ENCODE measurements around the gene LRRK1.

The LRRK1 gene

DNA sequence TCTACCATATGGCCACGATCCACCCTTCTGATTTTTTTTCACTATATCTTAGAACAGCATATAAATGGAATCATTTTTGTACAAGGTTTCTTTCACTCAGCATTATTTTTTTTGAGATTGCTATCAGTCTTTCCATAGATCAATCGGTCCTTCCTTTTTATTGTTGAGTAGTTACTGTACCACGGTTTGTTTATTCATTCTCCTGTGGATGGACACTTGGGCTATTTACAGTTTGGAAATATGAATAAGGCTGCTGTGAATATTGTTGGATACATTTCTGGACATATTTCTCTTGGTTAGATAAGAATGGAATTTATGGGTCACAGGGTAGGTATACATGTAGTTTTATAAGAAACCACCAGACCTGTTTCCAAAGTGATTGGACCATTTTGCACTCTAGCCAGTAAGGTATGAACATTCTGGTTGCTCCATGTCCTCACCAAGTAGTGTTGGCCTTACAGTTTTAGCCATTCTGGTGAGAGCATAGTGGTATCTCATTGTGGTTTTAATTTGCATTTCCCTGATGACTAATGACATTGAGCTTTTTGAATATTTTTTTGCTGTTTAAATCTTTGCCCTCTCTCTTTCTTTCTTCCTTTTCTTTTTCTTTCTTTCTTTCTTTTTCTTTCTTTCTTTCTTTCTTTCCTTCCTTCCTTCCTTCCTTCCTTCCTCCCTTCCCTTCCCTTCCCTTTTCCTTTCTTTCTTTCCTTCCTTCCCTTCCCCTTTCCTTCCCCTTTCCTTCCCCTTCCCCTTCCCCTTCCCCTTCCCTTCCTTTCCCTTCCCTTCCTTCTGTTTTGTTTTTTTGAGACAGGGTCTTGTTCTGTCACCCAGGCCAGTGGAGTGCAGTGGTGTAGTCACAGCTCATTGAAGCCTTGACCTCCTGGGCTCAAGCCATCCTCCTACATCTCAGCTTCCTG, 49.2 kb downstream of the LRRK1 start:
- no peaks in the 10 kb centered on the region for H3K9me3 ChIP-seq (ENCODE audit: insufficient read depth, low read length)
- H2AFZ ChIP-seq (ENCODE audit: low read depth, low read length) = no peak overlapping the region
- H3K4me1 ChIP-seq (ENCODE audit: low read length) = peaks cover 27% of the 10 kb centered on the region
- H3K27ac ChIP-seq (ENCODE audit: low read length) = no peak overlapping the region
- H3K36me3 ChIP-seq (replicated peaks; ENCODE audit: low read depth, low read length) = peaks cover 24% of the 10 kb centered on the region
- H3K27me3 ChIP-seq (ENCODE audit: low read depth, low read length) = no peaks in the 10 kb centered on the region
- H3K4me3 ChIP-seq (ENCODE audit: low read length) = no peak overlapping the region
- TF ChIP-seq, protein P1, sequence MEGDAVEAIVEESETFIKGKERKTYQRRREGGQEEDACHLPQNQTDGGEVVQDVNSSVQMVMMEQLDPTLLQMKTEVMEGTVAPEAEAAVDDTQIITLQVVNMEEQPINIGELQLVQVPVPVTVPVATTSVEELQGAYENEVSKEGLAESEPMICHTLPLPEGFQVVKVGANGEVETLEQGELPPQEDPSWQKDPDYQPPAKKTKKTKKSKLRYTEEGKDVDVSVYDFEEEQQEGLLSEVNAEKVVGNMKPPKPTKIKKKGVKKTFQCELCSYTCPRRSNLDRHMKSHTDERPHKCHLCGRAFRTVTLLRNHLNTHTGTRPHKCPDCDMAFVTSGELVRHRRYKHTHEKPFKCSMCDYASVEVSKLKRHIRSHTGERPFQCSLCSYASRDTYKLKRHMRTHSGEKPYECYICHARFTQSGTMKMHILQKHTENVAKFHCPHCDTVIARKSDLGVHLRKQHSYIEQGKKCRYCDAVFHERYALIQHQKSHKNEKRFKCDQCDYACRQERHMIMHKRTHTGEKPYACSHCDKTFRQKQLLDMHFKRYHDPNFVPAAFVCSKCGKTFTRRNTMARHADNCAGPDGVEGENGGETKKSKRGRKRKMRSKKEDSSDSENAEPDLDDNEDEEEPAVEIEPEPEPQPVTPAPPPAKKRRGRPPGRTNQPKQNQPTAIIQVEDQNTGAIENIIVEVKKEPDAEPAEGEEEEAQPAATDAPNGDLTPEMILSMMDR (IDR thresholded peaks at IDR 0.05; ENCODE audit: low read depth, low read length) = no peak
- no peak for TF ChIP-seq EZH2phosphoT487 (IDR thresholded peaks at IDR 0.05; ENCODE audit: low read depth)
- H3K9ac ChIP-seq (ENCODE audit: low read length) = no peak overlapping the region
- 0 out of 2 replicates have a peak, but pooled peaks cover 7% of the 10 kb centered on the region for H3K79me2 ChIP-seq (ENCODE audit: low read length)
- H3K4me2 ChIP-seq (ENCODE audit: low read length) = peak overlapping the region; percentile 13
- peaks cover 31% of the 10 kb centered on the region for H4K20me1 ChIP-seq (ENCODE audit: insufficient read depth, low read length)

DNA sequence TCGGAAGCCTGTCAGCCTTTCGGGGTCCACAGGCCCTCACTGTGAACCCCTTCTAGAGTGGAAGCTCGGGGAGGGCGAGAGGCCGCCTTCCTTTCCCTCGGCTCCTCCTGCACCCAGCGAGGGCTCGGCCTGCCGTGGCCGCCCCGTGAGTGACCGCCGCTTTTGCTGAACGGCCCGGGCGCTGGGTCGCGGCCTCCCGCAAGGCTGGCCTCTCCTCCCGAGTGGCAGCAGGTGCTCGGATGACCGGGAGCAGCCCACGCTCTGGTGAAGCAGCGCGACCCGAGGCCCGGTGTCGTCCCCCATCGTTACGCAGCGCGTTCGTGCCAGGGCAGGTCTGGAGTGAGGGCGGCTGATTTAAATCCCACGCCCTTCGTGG, 53.8 kb downstream of the LRRK1 start:
- Histone ChIP-seq H3K4me3 (ENCODE audit: low read length) (no peak overlapping the region), H4K20me1 (ENCODE audit: insufficient read depth, low read length) (peaks cover 13% of the 10 kb centered on the region; the same call in 1 of the 2 replicates), H3K79me2 (ENCODE audit: low read length) (0 out of 2 replicates have a peak, but pooled peaks cover 7% of the 10 kb centered on the region), H3K9ac (ENCODE audit: low read length) (no peak overlapping the region), H3K36me3 (replicated peaks; ENCODE audit: low read depth, low read length) (peaks cover 40% of the 10 kb centered on the region), H3K27ac (ENCODE audit: low read length) (no peak overlapping the region), H3K9me3 (ENCODE audit: insufficient read depth, low read length) (no peaks in the 10 kb centered on the region), H3K4me1 (ENCODE audit: low read length) (peaks cover 9% of the 10 kb centered on the region), H2AFZ (ENCODE audit: low read depth, low read length) (no peak overlapping the region), H3K27me3 (ENCODE audit: low read depth, low read length) (no peaks in the 10 kb centered on the region), H3K4me2 (ENCODE audit: low read length) (no peak overlapping the region)
- no peak for TF ChIP-seq EZH2phosphoT487 (IDR thresholded peaks at IDR 0.05; ENCODE audit: low read depth)
- TF ChIP-seq, protein P1 (IDR thresholded peaks at IDR 0.05; ENCODE audit: low read depth, low read length) = no peak

DNA sequence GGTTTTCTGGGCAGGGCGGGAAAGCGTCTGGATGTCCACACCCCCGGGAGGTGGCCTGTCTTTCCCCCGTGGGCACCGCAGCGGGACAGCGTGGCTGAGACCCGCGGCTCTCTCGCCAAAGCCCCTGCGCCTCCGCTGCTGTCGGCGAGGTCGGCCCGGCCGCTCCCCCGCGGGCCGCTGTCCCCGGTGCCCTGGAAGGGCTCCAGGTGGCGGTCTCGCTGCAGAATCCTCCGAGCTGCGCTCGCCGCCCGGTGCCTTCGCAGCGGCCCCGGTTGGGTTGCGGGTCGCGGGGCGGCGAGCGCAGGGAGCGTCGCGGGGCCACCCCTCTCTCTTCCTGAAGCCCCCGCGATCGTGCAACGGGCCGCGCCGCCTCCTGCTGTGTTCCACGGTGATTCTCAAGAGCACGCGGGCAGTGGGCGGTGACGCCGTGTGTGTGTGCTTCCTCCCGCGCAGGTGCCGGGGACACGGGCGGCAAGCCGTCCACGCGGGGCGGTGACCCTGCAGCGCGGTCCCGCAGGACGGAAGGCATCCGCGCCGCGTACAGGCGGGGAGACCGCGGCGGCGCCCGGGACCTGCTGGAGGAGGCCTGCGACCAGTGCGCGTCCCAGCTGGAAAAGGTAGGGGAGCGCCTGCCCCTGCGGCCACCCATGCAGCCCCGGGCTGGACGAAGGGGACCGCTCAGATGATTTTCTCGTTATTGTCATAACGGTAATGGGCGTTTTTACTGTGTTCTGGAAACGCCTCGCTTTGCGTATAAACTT, 54.4 kb downstream of the LRRK1 start:
- Histone ChIP-seq H3K36me3 (replicated peaks; ENCODE audit: low read depth, low read length) (peaks cover 38% of the 10 kb centered on the region), H3K4me1 (ENCODE audit: low read length) (peaks cover 3% of the 10 kb centered on the region; the same call in 1 of the 2 replicates), H3K79me2 (ENCODE audit: low read length) (0 out of 2 replicates have a peak, but pooled peaks cover 7% of the 10 kb centered on the region), H2AFZ (ENCODE audit: low read depth, low read length) (no peak overlapping the region), H3K27ac (ENCODE audit: low read length) (no peak overlapping the region), H3K4me2 (ENCODE audit: low read length) (no peak overlapping the region), H3K9me3 (ENCODE audit: insufficient read depth, low read length) (no peaks in the 10 kb centered on the region), H4K20me1 (ENCODE audit: insufficient read depth, low read length) (0 out of 2 replicates have a peak, but pooled peaks cover 9% of the 10 kb centered on the region), H3K9ac (ENCODE audit: low read length) (no peak overlapping the region), H3K4me3 (ENCODE audit: low read length) (no peak overlapping the region), H3K27me3 (ENCODE audit: low read depth, low read length) (no peaks in the 10 kb centered on the region)
- no peak for TF ChIP-seq EZH2phosphoT487 (IDR thresholded peaks at IDR 0.05; ENCODE audit: low read depth)
- TF ChIP-seq, protein P1 (IDR thresholded peaks at IDR 0.05; ENCODE audit: low read depth, low read length) = no peak

DNA sequence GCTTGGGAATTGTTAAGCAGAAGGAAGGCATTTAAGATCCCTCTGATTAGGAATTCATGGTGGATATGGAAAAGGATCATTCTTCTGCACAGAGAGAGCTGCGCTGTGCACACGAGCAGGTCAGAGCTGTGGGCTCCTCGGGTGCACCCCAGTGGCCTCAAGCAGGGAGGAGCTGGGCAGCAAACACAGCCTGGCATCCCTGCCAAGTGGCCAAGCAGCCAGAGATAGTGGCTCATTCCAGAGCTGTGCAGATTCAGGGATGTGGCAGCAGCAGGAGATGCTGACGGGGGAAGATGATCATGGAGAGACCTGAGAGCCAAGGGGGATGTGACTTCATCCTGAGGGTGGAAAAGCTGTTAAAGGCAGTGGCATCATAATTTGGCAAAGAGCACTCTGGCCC, 55.9 kb downstream of the LRRK1 start:
- no peaks in the 10 kb centered on the region for H3K27me3 ChIP-seq (ENCODE audit: low read depth, low read length)
- no peak overlapping the region for H3K4me2 ChIP-seq (ENCODE audit: low read length)
- H2AFZ ChIP-seq (ENCODE audit: low read depth, low read length) = no peak overlapping the region
- H3K9me3 ChIP-seq (ENCODE audit: insufficient read depth, low read length) = no peaks in the 10 kb centered on the region
- H3K27ac ChIP-seq (ENCODE audit: low read length) = no peak overlapping the region
- peaks cover 29% of the 10 kb centered on the region for H3K36me3 ChIP-seq (replicated peaks; ENCODE audit: low read depth, low read length)
- no peak overlapping the region for H3K9ac ChIP-seq (ENCODE audit: low read length)
- H3K79me2 ChIP-seq (ENCODE audit: low read length) = 0 out of 2 replicates have a peak, but pooled peaks cover 6% of the 10 kb centered on the region
- H4K20me1 ChIP-seq (ENCODE audit: insufficient read depth, low read length) = 0 out of 2 replicates have a peak, but pooled peaks cover 9% of the 10 kb centered on the region
- H3K4me3 ChIP-seq (ENCODE audit: low read length) = no peak overlapping the region
- H3K4me1 ChIP-seq (ENCODE audit: low read length) = no peaks in the 10 kb centered on the region
- no peak for TF ChIP-seq EZH2phosphoT487 (IDR thresholded peaks at IDR 0.05; ENCODE audit: low read depth)
- TF ChIP-seq, protein P1 (IDR thresholded peaks at IDR 0.05; ENCODE audit: low read depth, low read length) = no peak

Measured in OCI-LY3 (cell line).